Fibroblast of lung (primary cell): ENCODE data around the gene FOXO4. TPM values are rescaled to one million over a fixed set of nuclear protein-coding genes. Genes with fewer than 3 reads are reported as not detected.

Experiments used
- DNase-seq, 2 donors: peaks; one replicate each; pipeline versions ENCODE4 v3.0.0 to v3.0.0-alpha.2; 2010; ENCODE audit warnings: low read depth in 2 of 2
- H2AFZ ChIP-seq: 2 replicates; pipeline ENCODE4 v1.5.1; 2012; ENCODE audit warnings: low read length, control low read depth, inconsistent platforms
- H3K27ac ChIP-seq: 2 replicates; pipeline ENCODE4 v1.5.1; 2011; ENCODE audit warnings: low read length, control low read depth; ENCODE audit not compliant: insufficient read depth
- H3K27me3 ChIP-seq: 2 replicates; pipeline ENCODE4 v1.5.1; 2011; ENCODE audit warnings: mild to moderate bottlenecking, low read length; ENCODE audit not compliant: control insufficient read depth, insufficient read depth
- H3K36me3 ChIP-seq: 2 replicates; pipeline ENCODE4 v1.5.1; 2011; ENCODE audit warnings: low read length; ENCODE audit not compliant: control insufficient read depth, insufficient read depth
- H3K4me1 ChIP-seq: 2 replicates; pipeline ENCODE4 v1.5.1; 2011; ENCODE audit warnings: low read length; ENCODE audit not compliant: control insufficient read depth, insufficient read depth; ENCODE audit errors: extremely low read depth
- H3K4me2 ChIP-seq: 2 replicates; pipeline ENCODE4 v1.5.1; 2011; ENCODE audit warnings: low read length, control low read depth; ENCODE audit not compliant: insufficient read depth; ENCODE audit errors: extremely low read depth
- H3K4me3 ChIP-seq, 4 experiments: fragments of 200-600 bp in 1 of 4; sonication (generic) in 1 of 4; replicated peaks in 1 of 4; 2 replicates each; pipeline ENCODE4 v1.5.1; 2011 to 2016; ENCODE audit warnings: low read length in 4 of 4, low read depth in 3 of 4, mild to moderate bottlenecking in 3 of 4, control low read depth in 2 of 4, inconsistent platforms in 1 of 4, mixed read lengths in 1 of 4; ENCODE audit not compliant: insufficient read depth in 1 of 4; ENCODE audit errors: control extremely low read depth in 1 of 4
- H3K79me2 ChIP-seq: 2 replicates; pipeline ENCODE4 v1.5.1; 2012; ENCODE audit warnings: mild to moderate bottlenecking, low read length, inconsistent platforms; ENCODE audit not compliant: control insufficient read depth, insufficient read depth
- H3K9ac ChIP-seq: 2 replicates; pipeline ENCODE4 v1.5.1; 2011; ENCODE audit warnings: mild to moderate bottlenecking, low read length, control low read depth; ENCODE audit not compliant: insufficient read depth
- H3K9me3 ChIP-seq: 2 replicates; pipeline ENCODE4 v1.5.1; 2012; ENCODE audit warnings: low read depth, low read length; ENCODE audit not compliant: control insufficient read depth, insufficient read depth
- H4K20me1 ChIP-seq: 2 replicates; pipeline ENCODE4 v1.5.1; 2011; ENCODE audit warnings: low read length; ENCODE audit not compliant: control insufficient read depth, insufficient read depth; ENCODE audit errors: extremely low read depth
- EZH2 ChIP-seq: IDR thresholded peaks from 2 replicates; pipeline ENCODE4 v1.5.1; 2012; ENCODE audit warnings: low read length, control low read depth, mild to moderate bottlenecking; ENCODE audit errors: missing control alignments
- polyA plus RNA-seq, 2 donors: library from polyadenylated mRNA; depleted of rRNA in 1 of 2; stranded (reverse) in 1 of 2; unstranded in 1 of 2; fragments of >200 nt; gene quantifications; 2 replicates each; pipeline ENCODE4 v1.2.1, GENCODE V29; 2011 to 2012; ENCODE audit warnings: missing spikeins in 1 of 2
- total RNA-seq: library from RNA; depleted of rRNA; stranded (reverse); fragments of >200 nt; gene quantifications from 2 replicates; pipeline ENCODE4 v1.2.1, GENCODE V29; 2014
- TF ChIP-seq, protein P1 (sequence below), 2 donors: IDR thresholded peaks in 1 of 2; conservative IDR thresholded peaks in 1 of 2; 1 replicate in 1 of 2; 2 replicates in 1 of 2; pipeline ENCODE4 v1.5.1; 2011 to 2012; ENCODE audit warnings: low read length in 2 of 2, control low read depth in 1 of 2, inconsistent platforms in 1 of 2, low read depth in 1 of 2, mild to moderate bottlenecking in 1 of 2

The FOXO4 gene
- total and polyA plus RNA-seq, 2 donors (not counting 1 experiment from before 2014, with no cell fraction given), result 2.3 to 7.4 TPM

DNA sequence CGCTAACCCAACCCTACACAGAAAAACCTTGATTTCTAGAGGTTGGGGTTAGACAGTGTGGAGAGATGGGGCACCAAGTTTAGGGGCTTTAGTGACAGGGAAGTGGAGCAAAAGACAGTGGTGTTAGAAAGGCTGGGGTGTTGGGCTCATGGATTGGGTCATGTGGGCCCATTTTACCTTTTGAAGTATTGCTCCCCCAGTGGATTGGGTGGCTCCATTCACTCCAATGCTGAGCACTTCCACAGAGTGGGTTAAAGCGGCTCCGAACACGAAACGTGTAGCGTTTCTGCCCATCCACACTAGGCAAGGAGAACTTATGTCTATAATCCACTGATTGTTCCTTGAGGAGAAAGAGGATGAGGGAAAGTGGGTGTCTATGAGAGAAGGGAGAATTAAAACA lies 13.4 kb downstream of the FOXO4 start:
- H3K36me3 ChIP-seq, result no peaks in the 10 kb centered on the region
- TF ChIP-seq, protein P1, sequence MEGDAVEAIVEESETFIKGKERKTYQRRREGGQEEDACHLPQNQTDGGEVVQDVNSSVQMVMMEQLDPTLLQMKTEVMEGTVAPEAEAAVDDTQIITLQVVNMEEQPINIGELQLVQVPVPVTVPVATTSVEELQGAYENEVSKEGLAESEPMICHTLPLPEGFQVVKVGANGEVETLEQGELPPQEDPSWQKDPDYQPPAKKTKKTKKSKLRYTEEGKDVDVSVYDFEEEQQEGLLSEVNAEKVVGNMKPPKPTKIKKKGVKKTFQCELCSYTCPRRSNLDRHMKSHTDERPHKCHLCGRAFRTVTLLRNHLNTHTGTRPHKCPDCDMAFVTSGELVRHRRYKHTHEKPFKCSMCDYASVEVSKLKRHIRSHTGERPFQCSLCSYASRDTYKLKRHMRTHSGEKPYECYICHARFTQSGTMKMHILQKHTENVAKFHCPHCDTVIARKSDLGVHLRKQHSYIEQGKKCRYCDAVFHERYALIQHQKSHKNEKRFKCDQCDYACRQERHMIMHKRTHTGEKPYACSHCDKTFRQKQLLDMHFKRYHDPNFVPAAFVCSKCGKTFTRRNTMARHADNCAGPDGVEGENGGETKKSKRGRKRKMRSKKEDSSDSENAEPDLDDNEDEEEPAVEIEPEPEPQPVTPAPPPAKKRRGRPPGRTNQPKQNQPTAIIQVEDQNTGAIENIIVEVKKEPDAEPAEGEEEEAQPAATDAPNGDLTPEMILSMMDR (conservative IDR thresholded peaks at IDR 0.05 in 1 of 2, IDR thresholded peaks at IDR 0.05 in 1 of 2; ENCODE audit: low read depth in 1 of 2, low read length in 2 of 2), result no peak
- TF ChIP-seq EZH2, result no peak
- H3K4me2 ChIP-seq, result no peak overlapping the region
- H3K9ac ChIP-seq, result no peak overlapping the region
- no peaks in the 10 kb centered on the region for H3K9me3 ChIP-seq
- peaks cover 5% of the 10 kb centered on the region for H3K27me3 ChIP-seq
- no peak overlapping the region for H2AFZ ChIP-seq
- H3K4me3 ChIP-seq, result no peak overlapping the region
- H3K4me1 ChIP-seq, result no peaks in the 10 kb centered on the region
- no peak for DNase-seq
- H3K79me2 ChIP-seq, result no peaks in the 10 kb centered on the region
- no peak overlapping the region for H3K27ac ChIP-seq
- no peaks in the 10 kb centered on the region for H4K20me1 ChIP-seq

DNA sequence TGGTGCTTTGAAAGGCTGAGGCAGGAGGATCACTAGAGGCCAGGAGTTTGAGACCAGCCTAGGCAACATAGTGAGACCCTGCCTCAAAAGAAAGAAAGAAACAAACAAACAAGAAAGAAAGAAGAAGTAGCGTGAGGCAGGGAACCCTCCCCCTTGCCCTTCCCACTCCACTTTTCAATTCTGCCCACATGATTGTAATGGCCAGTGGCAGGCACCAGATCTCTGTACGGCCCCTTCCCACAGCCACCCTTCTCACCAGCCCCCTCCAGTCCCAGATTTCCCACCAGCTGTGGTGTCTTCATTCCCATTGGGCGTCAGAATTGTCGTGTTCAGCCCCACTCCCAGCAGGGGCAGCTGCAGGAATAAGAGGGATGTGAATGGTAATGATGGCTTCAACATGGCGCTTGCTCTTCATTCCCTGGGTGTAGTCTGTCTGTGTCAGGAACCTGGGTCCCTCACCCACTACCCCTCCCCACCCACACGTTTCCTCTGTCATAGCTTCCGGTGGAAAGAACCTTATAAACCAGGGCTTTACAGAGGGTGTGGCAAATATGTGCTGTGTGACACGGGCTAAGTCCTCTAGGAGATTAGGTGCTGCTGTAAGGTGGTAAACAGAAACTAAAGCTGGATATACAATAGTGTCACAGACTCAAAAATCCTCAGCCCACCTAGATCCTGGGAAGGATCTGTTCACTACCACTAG lies 15.6 kb downstream of the FOXO4 start, which contains the start of gene IL2RG:
Gene IL2RG (minus strand): TSS at position 437 of the 703 bp plus-strand sequence. CDS start 38 bp downstream, at position 399.
- H3K4me2 ChIP-seq, result no peak within 1 kb of the TSS
- no peaks in the 10 kb centered on the region for H3K36me3 ChIP-seq
- no peaks in the 10 kb centered on the region for H3K79me2 ChIP-seq
- H3K4me1 ChIP-seq, result no peaks in the 10 kb centered on the region
- no peak within 1 kb of the TSS for H2AFZ ChIP-seq
- DNase-seq, result no peak
- no peaks in the 10 kb centered on the region for H3K9me3 ChIP-seq
- no peaks in the 10 kb centered on the region for H4K20me1 ChIP-seq
- no peak within 1 kb of the TSS for H3K4me3 ChIP-seq
- no peak within 1 kb of the TSS for H3K27ac ChIP-seq
- TF ChIP-seq EZH2, result no peak
- TF ChIP-seq, protein P1 (conservative IDR thresholded peaks at IDR 0.05 in 1 of 2, IDR thresholded peaks at IDR 0.05 in 1 of 2; ENCODE audit: low read depth in 1 of 2, low read length in 2 of 2), result no peak
- no peak within 1 kb of the TSS for H3K9ac ChIP-seq
- H3K27me3 ChIP-seq, result peaks cover 5% of the 10 kb centered on the region

DNA sequence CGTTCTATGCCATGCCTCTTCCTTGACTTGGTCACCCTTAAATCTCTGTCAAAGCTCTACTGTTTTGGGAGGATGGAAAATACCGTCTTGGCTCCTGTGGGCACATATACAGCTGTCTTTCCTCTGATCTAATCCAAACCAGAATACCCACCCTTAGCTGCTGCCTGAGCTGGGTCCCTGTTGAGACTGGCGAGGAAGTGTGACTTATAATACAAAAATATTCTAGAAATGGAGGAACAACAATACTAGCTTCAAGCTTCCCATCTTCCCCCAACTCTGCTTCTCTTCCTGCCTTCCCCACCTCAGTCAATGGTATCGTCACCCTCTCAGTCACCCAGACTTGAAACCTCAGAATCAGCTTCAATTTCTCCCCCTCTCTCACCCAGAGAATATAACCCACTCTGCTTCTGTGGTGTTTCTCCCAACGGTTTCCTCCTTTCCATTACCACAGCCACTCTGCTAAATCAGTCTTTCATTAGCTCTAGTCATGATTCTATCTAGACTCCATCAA lies 16.3 kb downstream of the FOXO4 start:
- Histone ChIP-seq H4K20me1 (no peaks in the 10 kb centered on the region), H3K9me3 (no peaks in the 10 kb centered on the region), H3K36me3 (no peaks in the 10 kb centered on the region), H3K4me2 (no peak overlapping the region), H3K4me3 (no peak overlapping the region), H3K27ac (no peak overlapping the region), H2AFZ (no peak overlapping the region), H3K4me1 (no peaks in the 10 kb centered on the region), H3K27me3 (peaks cover 5% of the 10 kb centered on the region), H3K9ac (no peak overlapping the region), H3K79me2 (no peaks in the 10 kb centered on the region)
- TF ChIP-seq, protein P1 (conservative IDR thresholded peaks at IDR 0.05 in 1 of 2, IDR thresholded peaks at IDR 0.05 in 1 of 2; ENCODE audit: low read depth in 1 of 2, low read length in 2 of 2), result no peak
- TF ChIP-seq EZH2, result no peak
- no peak for DNase-seq
